ENCODE results near the gene GFER. TPM values are rescaled to one million over a fixed set of nuclear protein-coding genes. Genes with fewer than 3 reads are reported as not detected.
"Not testable (repeated sequence)": the region's sequence is repeated elsewhere in the genome, so short reads cannot be mapped to it uniquely, and the experiment has no call there.

GFER gene
- total and polyA plus RNA-seq, 7 donors, result 18.9 to 53.2 (median 34.2) TPM

- Histone ChIP-seq H3K36me3 (ENCODE audit: insufficient read depth in 1 of 2, low read depth in 1 of 2) (peaks cover 0 to 5% of the 10 kb centered on the region in 2 donors), H3K9me3 (no peaks in the 10 kb centered on the region), H3K4me1 (peaks cover 21% of the 10 kb centered on the region), H3K27ac (no peak overlapping the region), H3K4me3 (peak overlapping the region; percentile 78), H3K27me3 (ENCODE audit: insufficient read depth in 3 of 3, low read length in 2 of 3) (no peaks in the 10 kb centered on the region)
- DNase-seq (no peak), ATAC-seq (no peak)
- TF ChIP-seq CTCF (IDR thresholded peaks at IDR 0.05), result no peak
- intact Hi-C loops (cut with DNase I), result no loop called here
- 75 to 84% (median 75%) methylated on average over 11 of the region's 11 CpGs for WGBS, 3 donors
Observed at GRCh38 chr16:2030036-2030435, 46.0 kb downstream of the GFER start.

GRCh38 chr16:2031081-2031577 is 47.1 kb downstream of the GFER start:
- no peaks in the 10 kb centered on the region for H3K27me3 ChIP-seq (ENCODE audit: insufficient read depth in 3 of 3, low read length in 2 of 3)
- peaks cover 0 to 5% of the 10 kb centered on the region in 2 donors for H3K36me3 ChIP-seq (ENCODE audit: insufficient read depth in 1 of 2, low read depth in 1 of 2)
- DNase-seq (peak; percentile 52 to 66), ATAC-seq (peak in 3 of 4 donors; percentile 7 to 11 (median 11))
- WGBS, 3 donors, result 65 to 77% (median 71%) methylated on average over 10 to 11 of the region's 11 CpGs
- peak overlapping the region; percentile 78 for H3K4me3 ChIP-seq
- intact Hi-C loops (cut with DNase I), result no loop called here
- peak overlapping the region; percentile 76 for H3K27ac ChIP-seq
- H3K4me1 ChIP-seq, result peaks cover 15% of the 10 kb centered on the region
- no peak for TF ChIP-seq CTCF (IDR thresholded peaks at IDR 0.05)
- H3K9me3 ChIP-seq, result no peaks in the 10 kb centered on the region

GRCh38 chr16:2032285-2033056 is 48.5 kb downstream of the GFER start:
- Histone ChIP-seq H3K4me1 (peaks cover 8% of the 10 kb centered on the region), H3K27ac (peak overlapping the region; percentile 76), H3K4me3 (peak overlapping the region; percentile 66), H3K27me3 (ENCODE audit: insufficient read depth in 3 of 3, low read length in 2 of 3) (no peaks in the 10 kb centered on the region), H3K36me3 (ENCODE audit: insufficient read depth in 1 of 2, low read depth in 1 of 2) (peaks cover 0 to 11% of the 10 kb centered on the region in 2 donors), H3K9me3 (no peaks in the 10 kb centered on the region)
- TF ChIP-seq CTCF (IDR thresholded peaks at IDR 0.05), result no peak
- 62 to 66% (median 64%) methylated on average over 7 to 15 of the region's 15 CpGs for WGBS, 3 donors
- no peak for DNase-seq
- ATAC-seq, result peak; percentile 17 to 38 (median 26)
- intact Hi-C loops (cut with DNase I), result no loop called here

GRCh38 chr16:2033057-2033908 is 49.3 kb downstream of the GFER start:
- Histone ChIP-seq H3K4me3 (peak overlapping the region; percentile 66), H3K4me1 (peaks cover under 1% of the 10 kb centered on the region), H3K27ac (peak overlapping the region; percentile 76), H3K36me3 (ENCODE audit: insufficient read depth in 1 of 2, low read depth in 1 of 2) (peaks cover 0 to 12% of the 10 kb centered on the region in 2 donors), H3K9me3 (no peaks in the 10 kb centered on the region), H3K27me3 (ENCODE audit: insufficient read depth in 3 of 3, low read length in 2 of 3) (no peaks in the 10 kb centered on the region)
- intact Hi-C loops (cut with DNase I), result no loop called here
- WGBS, 3 donors, result 37 to 43% (median 38%) methylated on average over 30 to 37 of the region's 37 CpGs
- peak; percentile 23 to 53 (median 42) for ATAC-seq
- TF ChIP-seq CTCF (IDR thresholded peaks at IDR 0.05), result no peak
- peak in 1 of 2 donors; percentile 61 for DNase-seq

GRCh38 chr16:2033909-2034695 is 50.1 kb downstream of the GFER start:
- ATAC-seq; intact Hi-C loops (cut with DNase I); H3K4me1 ChIP-seq; H3K9me3 ChIP-seq; DNase-seq; H3K27me3 ChIP-seq (ENCODE audit: insufficient read depth in 3 of 3, low read length in 2 of 3): not testable (repeated sequence)
- Histone ChIP-seq H3K4me3 (peak overlapping the region; percentile 66), H3K36me3 (ENCODE audit: insufficient read depth in 1 of 2, low read depth in 1 of 2) (peaks cover 0 to 12% of the 10 kb centered on the region in 2 donors), H3K27ac (peak overlapping the region; percentile 76)
- 62 to 70% (median 67%) methylated on average over 12 to 16 of the region's 32 CpGs for WGBS, 3 donors
